Activated T-helper 2 cell treated with anti-CD3 and anti-CD28 coated beads, Interferon-gamma antibody, Interleukin-2, Interleukin-4, amounts not matched to agents 10 μg/mL and 5 μg/mL and 100 μg/mL, durations not matched to agents 14 hours and 24 hours and 36 hours (primary cell): Measurements from ENCODE around the gene MEIG1. TPM values are rescaled to one million over a fixed set of nuclear protein-coding genes. Genes with fewer than 3 reads are reported as not detected.
"Not testable (repeated sequence)": the region's sequence is repeated elsewhere in the genome, so short reads cannot be mapped to it uniquely, and the experiment has no call there.

Experiments
- DNase-seq: peaks from one replicate; pipeline ENCODE4 v3.0.0; 2021; ENCODE audit warnings: low spot score
- H3K27ac Mint-ChIP-seq: one replicate; pipeline ENCODE4 v1.8.0; 2021; ENCODE audit warnings: mixed read lengths
- H3K27me3 Mint-ChIP-seq: one replicate; pipeline ENCODE4 v1.8.0; 2021; ENCODE audit warnings: low read depth, mixed read lengths
- H3K36me3 Mint-ChIP-seq: one replicate; pipeline ENCODE4 v1.8.0; 2021; ENCODE audit warnings: low read depth, mixed read lengths
- H3K4me1 Mint-ChIP-seq: one replicate; pipeline ENCODE4 v1.8.0; 2021; ENCODE audit warnings: low read depth, mixed read lengths
- H3K4me3 Mint-ChIP-seq: one replicate; pipeline ENCODE4 v1.8.0; 2021; ENCODE audit warnings: low read depth, mild to moderate bottlenecking, moderate library complexity, mixed read lengths
- H3K9me3 Mint-ChIP-seq: one replicate; pipeline ENCODE4 v1.8.0; 2021; ENCODE audit warnings: mixed read lengths
- intact Hi-C: fragments of 100-400 bp; cut with micrococcal nuclease; formaldehyde crosslinking; loops from one replicate; pipeline ENCODE4 v1.15.1; 2023
- total RNA-seq: library from RNA; stranded (reverse); gene quantifications from 2 replicates; pipeline ENCODE4 v1.2.3, GENCODE V29; 2022

The MEIG1 gene, protein sequence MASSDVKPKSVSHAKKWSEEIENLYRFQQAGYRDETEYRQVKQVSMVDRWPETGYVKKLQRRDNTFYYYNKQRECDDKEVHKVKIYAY
- 0.62 TPM in 1 of 2 replicates, not detected in the other for total RNA-seq

DNA sequence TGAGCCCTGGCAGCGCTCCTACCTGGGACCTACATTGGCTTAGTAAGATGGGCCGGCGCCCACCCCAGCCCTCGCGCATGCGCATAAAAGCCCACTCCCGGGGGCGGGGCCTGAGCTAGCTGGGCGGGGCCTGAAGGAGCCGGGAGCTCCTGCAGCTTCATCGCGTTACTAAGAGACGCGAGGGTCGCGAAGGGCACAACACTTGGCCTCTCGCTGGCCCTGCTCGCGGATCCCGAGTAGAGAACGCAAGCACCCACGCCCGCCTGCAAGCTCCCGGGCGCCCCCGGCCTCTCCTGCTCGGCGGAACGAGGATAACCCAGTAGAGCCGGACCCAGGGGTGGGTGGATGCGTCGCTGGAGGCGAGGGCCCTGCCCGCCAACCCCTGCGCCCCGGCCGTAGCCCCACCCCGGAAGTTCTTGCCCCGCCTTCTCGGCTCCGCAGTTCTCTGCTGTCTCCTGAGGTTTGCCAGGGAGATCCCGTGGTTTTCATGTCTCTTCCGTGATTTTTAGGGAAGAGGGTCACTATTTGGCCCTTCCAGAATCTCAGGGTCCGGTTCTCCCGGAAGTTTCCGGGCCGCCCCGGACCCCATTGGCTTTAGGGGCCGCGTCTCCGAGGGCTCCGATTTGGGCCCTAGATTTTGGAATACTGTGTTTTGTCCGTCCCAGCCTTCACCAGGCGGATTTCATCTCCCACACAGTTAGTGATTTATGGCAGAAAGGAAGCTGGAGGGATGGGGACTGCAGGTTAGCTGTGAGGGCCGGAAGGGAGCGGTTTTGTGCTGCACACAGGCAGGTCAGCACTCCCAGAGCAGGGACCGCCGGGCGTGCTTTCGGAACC is at the start of gene MEIG1:
MEIG1 (plus strand) TSS at position 168 of the 837 bp plus-strand sequence. CDS start 7,081 bp downstream, outside the sequence.
- peak; percentile 88 for DNase-seq
- Mint-ChIP-seq H3K36me3 (no peaks in the 10 kb centered on the region), H3K27ac (peak within 1 kb of the TSS; percentile 99), H3K4me3 (peak within 1 kb of the TSS; percentile 94), H3K27me3 (no peaks in the 10 kb centered on the region), H3K9me3 (no peaks in the 10 kb centered on the region), H3K4me1 (peaks cover 29% of the 10 kb centered on the region)
- intact Hi-C loops = loop anchor here (1.0 to 10.0 kb wide), 5 partner anchors 81 to 425 kb away; partner anchors contain the start of genes CDNF, HSPA14, MSANTD7 and NMT2

DNA sequence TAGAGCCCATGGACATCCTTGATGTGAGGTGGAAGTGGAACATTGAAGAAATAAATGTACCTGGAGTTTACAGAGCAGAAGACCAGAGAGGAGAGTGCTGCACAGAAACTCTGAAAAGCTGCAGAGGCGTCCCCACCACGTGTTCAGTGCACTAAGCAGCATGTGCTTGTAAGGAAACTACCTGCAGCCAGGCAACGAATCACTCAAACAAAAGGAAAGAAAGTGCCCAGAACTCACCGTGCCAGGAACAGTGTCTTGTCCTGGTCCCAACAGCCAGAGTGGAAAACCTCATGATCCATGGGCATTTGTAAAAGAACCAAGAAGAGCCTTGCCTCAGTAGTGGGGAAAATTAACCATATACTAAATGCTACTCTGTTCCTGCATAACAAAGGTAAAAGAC is 48.2 kb upstream of the MEIG1 start:
- Mint-ChIP-seq H3K36me3 (peaks cover 99% of the 10 kb centered on the region), H3K27me3 (no peaks in the 10 kb centered on the region), H3K27ac (no peak overlapping the region), H3K4me1 (peaks cover 15% of the 10 kb centered on the region), H3K9me3 (peaks cover 23% of the 10 kb centered on the region), H3K4me3 (no peak overlapping the region)
- intact Hi-C loops = no loop called here
- DNase-seq = no peak

DNA sequence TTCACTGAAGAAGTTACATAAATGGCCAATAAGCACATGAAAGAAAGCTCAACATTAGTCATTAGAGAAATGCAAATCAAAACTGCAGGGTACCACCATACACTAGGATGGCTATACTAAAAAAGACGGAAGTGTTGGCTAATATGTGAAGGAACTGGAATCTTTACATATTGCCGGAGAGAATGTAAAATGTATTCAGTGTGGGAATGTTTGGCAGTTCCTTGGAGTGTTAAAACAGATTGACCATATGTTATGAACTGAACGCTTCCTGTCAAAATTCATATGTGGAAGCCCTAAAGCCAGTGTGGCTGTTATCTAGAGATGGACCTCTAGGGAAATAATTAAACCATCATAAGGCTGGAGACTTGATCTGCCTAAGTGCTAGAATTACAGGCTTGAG is 47.4 kb upstream of the MEIG1 start:
- intact Hi-C loops = no loop called here
- H3K27me3 Mint-ChIP-seq = no peaks in the 10 kb centered on the region
- H3K4me3 Mint-ChIP-seq = no peak overlapping the region
- H3K4me1 Mint-ChIP-seq = peaks cover 15% of the 10 kb centered on the region
- peaks cover 100% of the 10 kb centered on the region for H3K36me3 Mint-ChIP-seq
- H3K27ac Mint-ChIP-seq = no peak overlapping the region
- peaks cover 31% of the 10 kb centered on the region for H3K9me3 Mint-ChIP-seq
- DNase-seq = no peak

DNA sequence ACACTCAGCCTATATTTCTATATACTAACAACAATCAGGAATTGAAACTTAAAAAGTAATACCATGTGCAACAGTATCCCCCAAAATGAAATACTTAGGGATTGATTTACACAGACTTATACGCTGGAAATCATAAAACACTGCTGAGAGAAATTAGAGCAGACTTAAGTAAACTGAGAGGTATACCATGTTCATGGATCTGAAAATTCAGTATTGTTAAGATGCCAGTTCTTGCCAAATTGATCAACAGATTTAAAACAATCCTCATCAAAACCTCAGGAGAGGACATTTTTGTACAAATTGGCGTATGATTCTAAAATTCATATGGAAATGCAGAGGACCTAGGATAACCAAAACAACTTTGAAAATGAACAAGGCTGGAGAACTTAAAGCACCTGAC is 42.6 kb upstream of the MEIG1 start:
- no peak overlapping the region for H3K27ac Mint-ChIP-seq
- no peak for DNase-seq
- peaks cover 41% of the 10 kb centered on the region for H3K9me3 Mint-ChIP-seq
- H3K4me1 Mint-ChIP-seq = peaks cover 16% of the 10 kb centered on the region
- no peaks in the 10 kb centered on the region for H3K27me3 Mint-ChIP-seq
- H3K36me3 Mint-ChIP-seq = peaks cover 100% of the 10 kb centered on the region
- H3K4me3 Mint-ChIP-seq = no peak overlapping the region
- intact Hi-C loops = no loop called here

DNA sequence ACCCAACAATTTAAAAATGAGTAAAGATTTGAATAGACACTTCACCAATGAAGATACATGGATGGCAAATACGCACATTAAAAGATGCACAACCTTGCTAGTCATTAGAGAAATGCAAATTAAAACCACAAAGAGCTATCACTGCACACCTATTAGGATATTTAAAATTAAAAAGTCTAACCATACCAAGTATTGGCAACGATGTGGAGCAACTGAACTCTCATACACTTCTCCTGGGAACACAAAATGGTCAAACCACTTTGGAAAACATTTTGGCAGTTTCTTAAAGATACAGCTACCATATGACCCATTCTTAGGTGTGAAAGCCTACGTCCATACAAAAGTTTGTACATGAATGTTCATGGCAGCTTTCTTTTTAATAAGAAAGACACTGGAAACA is 41.4 kb upstream of the MEIG1 start:
- H3K4me1 Mint-ChIP-seq = peaks cover 15% of the 10 kb centered on the region
- no peak overlapping the region for H3K27ac Mint-ChIP-seq
- no peak for DNase-seq
- H3K9me3 Mint-ChIP-seq = peaks cover 41% of the 10 kb centered on the region
- no peaks in the 10 kb centered on the region for H3K27me3 Mint-ChIP-seq
- peaks cover 99% of the 10 kb centered on the region for H3K36me3 Mint-ChIP-seq
- H3K4me3 Mint-ChIP-seq = no peak overlapping the region
- intact Hi-C loops = no loop called here

DNA sequence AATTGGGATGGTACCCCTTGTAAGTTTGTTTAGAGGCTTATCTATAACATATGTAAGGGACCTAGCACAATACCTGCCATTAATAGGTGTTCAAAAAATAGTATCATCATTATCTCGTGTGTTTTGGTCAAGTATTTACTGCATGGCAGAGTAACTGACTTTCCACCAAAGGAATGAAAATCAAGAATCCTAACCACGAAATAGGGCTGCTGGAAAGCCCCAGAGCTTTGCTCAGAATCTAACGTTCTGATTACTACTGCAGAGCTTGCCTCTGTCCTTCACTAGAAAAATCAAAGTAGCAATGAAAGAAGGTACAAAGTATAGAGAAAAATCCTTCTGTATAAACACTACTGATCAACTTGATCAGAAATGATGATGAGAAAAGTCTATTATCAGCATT is 40.2 kb upstream of the MEIG1 start:
- Mint-ChIP-seq H3K27me3 (no peaks in the 10 kb centered on the region), H3K4me1 (peaks cover 15% of the 10 kb centered on the region), H3K9me3 (peaks cover 37% of the 10 kb centered on the region), H3K4me3 (no peak overlapping the region), H3K36me3 (peaks cover 99% of the 10 kb centered on the region), H3K27ac (no peak overlapping the region)
- DNase-seq = no peak
- intact Hi-C loops = no loop called here

DNA sequence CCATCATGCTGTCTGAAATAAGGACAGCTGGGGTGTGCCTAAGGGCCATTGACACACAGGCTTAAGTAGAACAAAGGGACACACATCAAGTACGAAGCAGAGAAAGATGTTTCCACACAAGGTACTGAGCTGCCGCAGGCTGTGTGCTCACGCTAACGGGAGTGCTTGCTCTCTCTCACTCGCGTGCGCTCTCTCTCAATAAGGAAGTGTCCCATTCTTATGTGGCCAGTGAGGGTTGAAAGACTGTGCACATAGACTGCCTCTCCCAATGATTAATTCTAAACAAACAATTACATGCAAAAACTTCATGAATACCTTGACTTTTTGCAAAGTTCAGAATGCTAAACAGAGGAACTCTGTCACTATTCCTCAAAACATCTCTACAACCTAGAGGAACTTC is 35.2 kb upstream of the MEIG1 start:
- intact Hi-C loops = no loop called here
- Mint-ChIP-seq H3K27ac (no peak overlapping the region), H3K9me3 (no peaks in the 10 kb centered on the region), H3K27me3 (no peaks in the 10 kb centered on the region), H3K4me3 (no peak overlapping the region), H3K36me3 (peaks cover 87% of the 10 kb centered on the region), H3K4me1 (peaks cover 2% of the 10 kb centered on the region)
- DNase-seq = no peak

DNA sequence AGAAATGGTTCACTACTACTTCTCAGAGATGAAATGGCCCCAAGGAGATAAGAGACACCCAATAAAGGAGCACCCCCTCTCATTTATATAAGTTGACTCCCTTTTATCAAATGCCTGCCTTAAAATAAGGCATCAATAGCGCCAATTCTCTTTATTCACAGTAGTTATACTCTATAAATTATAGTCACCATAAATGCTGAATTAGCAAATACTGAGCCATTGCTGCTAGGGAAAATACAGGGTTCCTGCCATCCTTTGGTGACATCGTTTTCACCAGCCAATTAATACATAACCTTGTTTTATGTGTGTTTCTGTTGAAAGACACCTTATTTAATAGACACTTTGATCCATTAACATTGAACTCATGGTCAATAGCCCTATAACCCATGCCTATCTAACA is 33.9 kb upstream of the MEIG1 start:
- Mint-ChIP-seq H3K4me3 (no peak overlapping the region), H3K27me3 (no peaks in the 10 kb centered on the region), H3K36me3 (peaks cover 78% of the 10 kb centered on the region), H3K4me1 (no peaks in the 10 kb centered on the region), H3K9me3 (no peaks in the 10 kb centered on the region), H3K27ac (no peak overlapping the region)
- intact Hi-C loops = no loop called here
- no peak for DNase-seq

DNA sequence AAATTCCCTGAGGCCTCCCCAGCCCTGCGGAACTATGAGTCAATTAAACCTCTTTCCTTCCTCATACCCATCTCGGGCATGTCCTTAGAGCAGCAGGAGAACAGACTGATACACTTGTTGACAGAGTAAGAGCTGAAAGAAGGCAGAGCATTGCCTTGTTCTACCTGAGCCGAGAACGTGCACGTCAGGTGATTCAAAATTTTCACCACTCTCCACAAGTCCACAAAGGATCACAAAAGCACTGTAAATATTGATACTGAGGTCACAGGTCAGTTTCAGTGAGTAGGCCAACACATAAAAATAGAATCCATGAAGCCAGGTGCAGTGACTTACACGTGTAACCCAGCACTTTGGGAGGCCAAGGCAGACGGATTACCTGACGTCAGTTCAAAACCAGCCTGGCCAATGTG is 33.1 kb upstream of the MEIG1 start:
- no peaks in the 10 kb centered on the region for H3K9me3 Mint-ChIP-seq
- no peak overlapping the region for H3K27ac Mint-ChIP-seq
- H3K4me3 Mint-ChIP-seq = no peak overlapping the region
- H3K36me3 Mint-ChIP-seq = peaks cover 76% of the 10 kb centered on the region
- DNase-seq = no peak
- intact Hi-C loops = no loop called here
- H3K4me1 Mint-ChIP-seq = no peaks in the 10 kb centered on the region
- H3K27me3 Mint-ChIP-seq = no peaks in the 10 kb centered on the region

DNA sequence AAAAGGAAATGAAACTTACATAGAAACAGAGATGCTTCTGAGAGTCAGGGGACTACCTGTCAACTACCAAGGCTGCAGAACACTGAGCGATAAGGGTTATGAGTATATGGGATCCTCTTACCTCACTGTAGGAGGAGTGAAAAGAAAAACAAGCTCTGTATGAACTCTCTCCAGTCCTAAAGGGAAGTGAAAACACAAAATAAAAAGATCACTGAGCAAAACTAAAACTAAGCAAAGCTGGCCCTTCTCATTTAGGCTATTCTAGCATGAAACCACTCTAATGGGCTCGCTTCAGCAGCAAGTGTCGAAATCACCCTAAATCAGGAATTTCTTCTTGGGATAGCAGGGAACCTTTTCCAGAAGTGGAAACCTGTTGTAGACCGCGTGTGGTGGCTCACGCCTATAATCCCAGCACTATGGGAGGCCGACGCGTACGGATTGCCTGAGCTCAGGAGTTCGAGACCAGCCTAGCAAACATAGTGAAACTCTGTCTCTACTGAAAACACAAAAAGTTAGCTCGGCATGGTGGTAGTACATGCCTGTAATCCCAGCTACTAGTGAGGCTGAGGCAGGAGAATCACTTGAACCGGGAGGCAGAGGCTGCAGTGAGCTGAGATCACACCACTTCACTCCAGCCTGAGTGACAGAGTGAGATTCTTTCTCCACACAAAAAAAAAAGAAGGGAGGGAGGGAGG is 32.3 kb upstream of the MEIG1 start:
- H3K4me3 Mint-ChIP-seq = no peak overlapping the region
- H3K36me3 Mint-ChIP-seq = peaks cover 74% of the 10 kb centered on the region
- H3K4me1 Mint-ChIP-seq = no peaks in the 10 kb centered on the region
- H3K27me3 Mint-ChIP-seq = no peaks in the 10 kb centered on the region
- H3K27ac Mint-ChIP-seq = no peak overlapping the region
- no peak for DNase-seq
- intact Hi-C loops = no loop called here
- H3K9me3 Mint-ChIP-seq = no peaks in the 10 kb centered on the region

DNA sequence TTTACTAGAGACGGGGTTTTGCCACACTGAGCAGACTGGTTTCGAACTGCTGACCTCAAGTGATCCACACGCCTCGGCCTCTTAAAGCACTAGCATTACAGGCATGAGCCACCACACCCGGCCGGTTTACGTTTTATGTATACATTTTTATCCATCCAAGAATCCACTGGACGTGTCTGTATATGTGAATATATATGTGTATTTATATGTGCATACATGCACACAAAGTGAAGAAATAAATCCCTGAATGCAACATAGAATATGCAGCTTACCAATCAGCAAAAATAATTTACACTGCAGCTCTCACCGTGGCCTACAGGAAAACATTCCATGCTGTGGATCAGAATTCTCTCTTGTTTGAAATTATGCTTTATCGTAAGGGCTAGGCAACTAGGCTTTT is 28.6 kb upstream of the MEIG1 start:
- Mint-ChIP-seq H3K4me1 (no peaks in the 10 kb centered on the region), H3K36me3 (peaks cover 72% of the 10 kb centered on the region), H3K4me3 (no peak overlapping the region), H3K27ac (no peak overlapping the region), H3K27me3 (no peaks in the 10 kb centered on the region), H3K9me3 (no peaks in the 10 kb centered on the region)
- no peak for DNase-seq
- intact Hi-C loops = no loop called here

DNA sequence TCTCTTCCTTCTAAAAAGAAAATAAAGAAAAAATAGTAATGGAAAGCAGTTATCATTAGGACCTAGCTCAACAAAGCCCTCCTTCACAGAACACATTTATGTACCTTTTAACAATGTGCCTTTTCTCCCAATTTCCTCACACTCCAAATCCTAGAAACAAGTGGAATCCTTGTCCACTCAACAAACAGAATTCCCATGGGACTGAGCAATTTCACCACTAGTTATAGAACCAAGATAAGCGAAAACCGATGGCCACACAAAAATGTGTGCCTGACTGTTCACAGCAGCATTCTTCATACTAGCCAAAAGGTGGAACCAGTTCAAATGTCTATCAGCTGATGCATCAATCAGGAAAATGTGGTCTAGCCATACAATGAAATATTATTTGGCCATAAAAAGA is 22.6 kb upstream of the MEIG1 start:
- Mint-ChIP-seq H3K9me3 (no peaks in the 10 kb centered on the region), H3K27ac (no peak overlapping the region), H3K36me3 (peaks cover 61% of the 10 kb centered on the region), H3K4me1 (peaks cover 2% of the 10 kb centered on the region), H3K27me3 (no peaks in the 10 kb centered on the region), H3K4me3 (no peak overlapping the region)
- DNase-seq = no peak
- intact Hi-C loops = no loop called here

DNA sequence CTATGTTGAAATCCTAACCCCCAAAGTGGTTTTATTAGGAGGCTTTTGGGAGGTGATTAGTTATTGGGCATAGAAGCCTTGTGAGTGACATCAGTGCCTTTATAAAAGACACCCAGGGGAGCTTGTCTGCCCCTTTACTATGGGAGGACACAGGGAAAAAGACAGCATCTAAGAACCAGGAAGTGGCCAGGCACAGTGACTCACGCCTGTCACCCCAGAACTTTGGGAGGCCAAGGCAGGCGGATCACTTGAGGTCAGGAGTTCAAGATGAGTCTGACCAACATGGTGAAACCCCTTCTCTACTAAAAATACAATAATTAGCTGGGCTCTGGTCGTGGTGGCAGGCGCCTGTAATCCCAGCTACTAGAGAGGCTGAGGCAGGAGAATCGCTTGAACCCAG is 20.2 kb upstream of the MEIG1 start:
- DNase-seq, H3K4me3 Mint-ChIP-seq, H3K9me3 Mint-ChIP-seq, H3K27me3 Mint-ChIP-seq, intact Hi-C loops: not testable (repeated sequence)
- H3K4me1 Mint-ChIP-seq = peaks cover 10% of the 10 kb centered on the region
- peak overlapping the region; percentile 33 for H3K27ac Mint-ChIP-seq
- peaks cover 60% of the 10 kb centered on the region for H3K36me3 Mint-ChIP-seq
